Choroid plexus epithelial cell (primary cell): ENCODE results near the gene PAIP1.
"Not testable (repeated sequence)": the region's sequence is repeated elsewhere in the genome, so short reads cannot be mapped to it uniquely, and the experiment has no call there.

Experiments
- DNase-seq: peaks from one replicate; pipeline ENCODE4 v3.0.0-alpha.2; 2010; ENCODE audit warnings: low read depth
- H3K4me3 ChIP-seq: 2 replicates; pipeline ENCODE4 v1.5.1; 2011; ENCODE audit warnings: low read depth, mild to moderate bottlenecking, control low read depth, low read length, moderate library complexity
- TF ChIP-seq, protein P1 (sequence below): conservative IDR thresholded peaks from 2 replicates; pipeline ENCODE4 v1.5.1; 2011; ENCODE audit warnings: low read depth, mild to moderate bottlenecking, control low read depth, inconsistent platforms, low read length, moderate library complexity

Gene PAIP1

DNA sequence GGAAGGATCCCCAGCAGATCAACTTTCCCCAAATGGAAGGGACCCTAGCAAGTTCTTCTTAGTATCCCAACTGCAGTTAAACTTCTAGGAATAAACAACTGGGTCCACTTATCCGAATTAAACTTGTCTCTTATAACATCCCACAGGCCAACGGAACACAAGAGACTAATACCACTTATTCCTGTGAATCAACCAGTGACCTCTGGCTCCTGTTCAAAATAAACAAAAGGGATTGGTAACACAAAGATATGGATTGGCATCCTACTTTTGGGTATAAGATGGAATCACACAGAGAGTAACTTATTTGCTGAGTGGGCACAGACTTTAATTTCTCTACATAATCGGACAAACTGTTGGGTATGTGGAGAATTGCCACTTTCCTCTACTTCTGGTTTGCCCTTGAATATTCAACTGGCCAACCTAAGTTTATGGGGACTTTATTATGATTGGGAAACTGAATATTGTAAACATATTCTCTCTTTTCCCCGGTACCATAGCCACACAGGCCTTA is 12.4 kb upstream of the PAIP1 start:
- TF ChIP-seq, protein P1, sequence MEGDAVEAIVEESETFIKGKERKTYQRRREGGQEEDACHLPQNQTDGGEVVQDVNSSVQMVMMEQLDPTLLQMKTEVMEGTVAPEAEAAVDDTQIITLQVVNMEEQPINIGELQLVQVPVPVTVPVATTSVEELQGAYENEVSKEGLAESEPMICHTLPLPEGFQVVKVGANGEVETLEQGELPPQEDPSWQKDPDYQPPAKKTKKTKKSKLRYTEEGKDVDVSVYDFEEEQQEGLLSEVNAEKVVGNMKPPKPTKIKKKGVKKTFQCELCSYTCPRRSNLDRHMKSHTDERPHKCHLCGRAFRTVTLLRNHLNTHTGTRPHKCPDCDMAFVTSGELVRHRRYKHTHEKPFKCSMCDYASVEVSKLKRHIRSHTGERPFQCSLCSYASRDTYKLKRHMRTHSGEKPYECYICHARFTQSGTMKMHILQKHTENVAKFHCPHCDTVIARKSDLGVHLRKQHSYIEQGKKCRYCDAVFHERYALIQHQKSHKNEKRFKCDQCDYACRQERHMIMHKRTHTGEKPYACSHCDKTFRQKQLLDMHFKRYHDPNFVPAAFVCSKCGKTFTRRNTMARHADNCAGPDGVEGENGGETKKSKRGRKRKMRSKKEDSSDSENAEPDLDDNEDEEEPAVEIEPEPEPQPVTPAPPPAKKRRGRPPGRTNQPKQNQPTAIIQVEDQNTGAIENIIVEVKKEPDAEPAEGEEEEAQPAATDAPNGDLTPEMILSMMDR, result no peak
- DNase-seq, result no peak

DNA sequence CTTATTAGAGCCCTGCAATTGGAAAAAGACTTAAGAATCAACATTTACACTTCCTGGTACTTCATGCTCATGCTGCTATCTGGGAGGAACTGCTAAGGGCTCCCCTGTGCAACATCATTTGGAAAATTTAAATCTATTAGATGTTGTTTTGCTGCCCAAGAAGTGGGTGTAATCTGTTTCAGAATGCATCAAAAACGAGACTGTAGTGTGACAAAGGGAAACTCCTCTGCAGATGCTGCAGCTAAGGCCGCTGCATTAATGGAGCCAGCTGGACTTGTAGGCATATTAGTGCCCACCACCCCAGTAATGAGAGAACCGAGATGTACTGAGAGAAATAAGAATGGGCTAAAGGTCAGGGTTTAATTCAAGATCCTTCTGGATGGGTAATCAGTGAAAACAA is 11.1 kb upstream of the PAIP1 start:
- H3K4me3 ChIP-seq, result no peak overlapping the region
- DNase-seq, result no peak
- TF ChIP-seq, protein P1, result no peak

More for the DNA sequence above, 12.4 kb upstream of the PAIP1 start:
- H3K4me3 ChIP-seq, result no peak overlapping the region

DNA sequence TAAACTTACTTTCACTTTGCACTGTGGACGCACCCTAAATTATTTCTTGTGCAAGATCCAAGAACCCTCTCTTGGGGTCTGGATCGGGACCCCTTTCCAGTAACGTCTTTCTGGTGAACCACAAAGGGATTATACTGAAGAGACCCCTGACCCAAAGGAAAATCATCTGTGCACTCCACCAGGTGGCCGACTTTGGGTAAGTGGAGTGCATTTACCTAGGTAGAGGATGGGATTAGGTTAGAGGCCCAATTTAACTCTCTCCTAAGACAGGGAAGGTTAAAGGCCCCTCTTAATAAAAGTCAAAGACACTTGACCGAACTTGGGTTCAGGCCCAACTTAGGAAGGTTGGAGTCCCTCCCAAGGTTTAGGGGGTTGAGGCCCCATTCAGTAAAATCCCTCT is 8.2 kb upstream of the PAIP1 start:
- DNase-seq, result no peak
- H3K4me3 ChIP-seq, result no peak overlapping the region
- TF ChIP-seq, protein P1, result no peak

DNA sequence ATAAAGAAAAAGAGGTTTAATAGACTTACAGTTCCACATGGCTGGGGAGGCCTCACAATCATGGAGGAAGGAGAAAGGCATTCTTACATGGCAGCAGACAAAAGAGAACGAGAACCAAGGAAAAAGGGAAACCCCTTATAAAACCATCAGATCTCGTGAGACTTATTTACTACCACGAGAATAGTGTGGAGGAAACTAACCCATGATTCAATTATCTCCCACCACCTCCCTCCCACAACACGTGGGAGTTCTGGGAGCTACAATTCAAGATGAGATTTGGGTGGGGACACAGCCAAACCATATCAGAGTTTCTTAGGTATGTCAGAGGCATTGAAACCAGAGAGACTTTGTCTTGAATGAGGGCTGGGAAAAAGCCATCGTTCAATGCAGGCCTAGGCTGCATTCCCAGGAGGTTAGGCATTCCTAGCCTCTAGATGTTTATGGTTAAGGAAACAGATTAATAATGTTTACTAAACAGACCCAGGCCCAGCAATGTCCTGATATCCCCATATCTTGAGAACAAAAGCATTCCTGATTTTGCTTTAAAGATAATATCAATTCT is 7.5 kb upstream of the PAIP1 start:
- DNase-seq, result no peak
- H3K4me3 ChIP-seq, result no peak overlapping the region
- TF ChIP-seq, protein P1, result no peak

DNA sequence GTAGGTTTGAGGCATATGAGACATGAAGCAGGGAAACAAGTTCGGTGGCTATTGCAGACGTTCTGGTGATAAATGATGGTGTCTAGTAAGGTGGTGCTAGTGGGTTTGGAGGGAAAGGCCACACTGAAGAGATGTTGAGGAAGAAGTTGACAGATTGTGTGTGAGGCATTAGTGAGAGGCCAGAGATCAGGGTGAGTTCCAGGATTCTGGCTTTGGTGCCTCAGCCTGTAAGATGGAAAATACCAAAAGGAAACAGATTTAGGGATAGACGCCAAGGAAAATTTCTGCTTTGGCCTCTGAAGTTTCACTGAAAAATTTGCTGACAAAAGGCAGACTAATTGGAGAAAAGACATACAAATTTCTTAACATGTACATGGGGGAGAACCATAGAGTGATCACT is 6.4 kb upstream of the PAIP1 start:
- TF ChIP-seq, protein P1, result no peak
- DNase-seq, result no peak
- H3K4me3 ChIP-seq, result no peak overlapping the region

DNA sequence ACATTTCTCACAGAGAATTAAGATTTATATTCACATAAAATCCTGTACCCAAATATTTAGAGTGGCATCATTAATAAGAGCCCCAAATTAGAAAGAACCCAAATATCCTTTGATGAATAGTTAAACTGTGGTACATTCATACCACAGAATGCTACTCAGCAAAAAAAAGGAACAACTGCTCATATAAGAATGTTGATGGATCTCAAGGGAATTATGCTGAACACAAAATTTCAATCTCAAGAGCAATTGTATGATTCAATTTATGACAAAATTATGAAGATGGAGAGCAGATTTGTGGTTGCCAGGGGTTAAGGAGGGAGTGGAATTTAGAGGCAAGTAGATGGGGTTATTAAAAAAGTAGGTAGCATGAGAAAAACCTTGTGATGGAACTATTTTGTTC is 4.5 kb upstream of the PAIP1 start:
- TF ChIP-seq, protein P1, result no peak
- no peak overlapping the region for H3K4me3 ChIP-seq
- DNase-seq, result no peak

DNA sequence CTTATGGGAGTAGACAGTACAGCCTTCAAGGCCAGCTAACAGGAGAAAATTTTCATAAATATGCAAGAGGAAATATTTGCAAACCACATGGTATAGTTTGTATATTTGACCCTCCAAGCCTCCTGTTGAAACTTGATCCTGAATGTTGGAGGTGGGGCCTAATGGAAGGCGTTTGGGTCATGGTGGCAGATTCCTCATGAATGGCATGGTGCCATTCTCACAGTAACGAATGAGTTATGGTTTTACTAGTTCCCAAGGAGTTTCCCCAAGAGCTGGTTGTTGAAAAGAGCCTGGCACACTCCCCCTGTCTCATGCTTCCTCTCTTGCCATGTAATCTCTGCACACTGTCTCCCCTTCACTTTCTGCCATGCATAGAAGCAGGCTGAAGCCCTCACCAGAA is 3.3 kb upstream of the PAIP1 start:
- no peak overlapping the region for H3K4me3 ChIP-seq
- DNase-seq, result peak; percentile 81
- TF ChIP-seq, protein P1, result no peak

DNA sequence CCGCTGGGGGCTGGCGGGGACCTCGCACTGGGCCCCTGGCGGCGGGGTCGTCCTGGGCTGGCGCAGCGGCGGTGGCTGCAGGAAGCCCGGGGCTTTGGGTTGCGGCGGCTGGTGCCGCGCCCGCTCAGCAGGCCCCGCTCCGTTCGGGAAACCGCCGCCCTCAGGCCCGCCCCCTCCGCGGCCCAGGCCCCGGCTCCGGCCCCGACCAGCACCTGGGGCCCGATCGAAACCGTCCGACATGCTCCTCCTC is 345 bp downstream of the PAIP1 start:
- DNase-seq, result not testable (repeated sequence)
- peak overlapping the region; percentile 87 for H3K4me3 ChIP-seq
